HPDE6-E6E7 (cell line): ENCODE measurements around the gene B3GNT4.
"Not testable (repeated sequence)": the region's sequence is repeated elsewhere in the genome, so short reads cannot be mapped to it uniquely, and the experiment has no call there.

ENCODE experiments used
- DNase-seq: peaks from one replicate; pipeline ENCODE4 v3.0.0; 2011; ENCODE audit warnings: missing footprints; ENCODE audit errors: extremely low spot score

Gene B3GNT4

DNA sequence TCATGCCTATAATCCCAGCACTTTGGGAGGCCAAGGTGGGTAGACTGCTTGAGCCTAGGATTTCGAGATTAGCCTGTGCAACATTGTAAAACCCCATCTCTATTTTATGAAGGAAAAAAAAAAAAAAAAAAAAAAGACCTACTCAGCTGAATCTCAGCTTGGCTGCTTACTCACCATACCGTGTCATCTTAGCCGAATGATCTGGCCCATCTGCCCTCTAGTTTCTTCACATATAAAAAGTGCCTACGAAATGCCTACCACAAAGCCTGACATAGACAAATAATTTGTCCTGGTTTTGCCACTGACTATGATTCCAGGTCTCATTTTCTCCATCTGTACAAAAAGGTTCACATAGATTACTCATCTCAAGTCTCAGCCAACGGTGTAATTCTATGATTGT, 12.3 kb downstream of the B3GNT4 start:
- DNase-seq: no peak

DNA sequence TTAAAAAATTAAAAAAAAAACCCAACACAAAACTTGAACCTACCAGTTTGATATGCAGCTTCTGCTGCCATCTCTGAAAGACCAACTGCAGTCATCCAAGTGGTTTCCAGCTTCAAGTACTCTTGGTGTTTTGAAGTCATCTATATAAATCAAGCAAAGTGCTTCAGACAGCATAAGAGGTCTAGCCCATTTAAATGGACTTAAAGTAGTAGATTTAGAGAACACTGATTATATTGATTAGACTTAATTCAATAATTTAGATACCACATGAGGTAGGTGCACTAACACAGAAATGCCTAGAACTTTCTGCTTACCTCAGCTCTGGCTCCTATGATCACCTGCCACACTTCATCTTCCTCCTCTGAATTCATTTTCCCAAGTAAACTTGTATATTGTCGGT, 12.9 kb downstream of the B3GNT4 start:
- DNase-seq: no peak

DNA sequence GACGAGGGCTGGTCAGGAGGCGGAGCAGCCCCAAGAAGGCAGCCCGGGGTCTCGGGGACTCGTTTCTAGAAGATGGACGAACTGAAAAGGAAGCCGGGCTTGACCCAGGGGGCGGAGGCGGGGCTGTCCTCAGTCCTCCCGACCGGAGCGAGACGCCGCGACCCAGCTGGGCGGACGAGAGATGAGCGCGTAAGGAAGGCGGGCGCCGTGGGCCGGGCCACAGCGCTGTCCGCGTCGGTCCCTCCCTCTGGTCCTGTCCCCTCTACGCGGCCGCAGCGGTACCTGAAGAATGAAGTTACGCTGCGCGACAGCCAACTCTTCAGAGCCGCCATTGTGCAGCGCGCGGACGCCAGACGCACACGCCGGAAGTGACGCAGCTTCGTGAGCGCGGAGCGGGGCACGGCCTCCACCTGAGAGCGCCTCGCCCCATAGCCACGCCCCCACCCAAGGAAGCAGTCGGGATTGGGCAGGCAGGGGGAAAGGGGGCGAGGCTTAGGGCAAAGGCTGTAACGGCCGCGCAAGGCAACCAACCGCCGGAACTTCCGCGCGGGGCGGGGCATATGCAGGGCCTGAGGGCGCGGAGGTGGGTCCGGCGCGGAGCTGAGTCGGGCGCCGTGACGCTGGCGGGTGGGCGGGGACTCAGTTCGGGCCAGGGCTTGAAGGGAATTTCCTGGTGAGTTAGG, 22.3 kb downstream of the B3GNT4 start, which contains the start of gene DIABLO:
TSS of gene DIABLO (minus strand) at position 370 of the 683 bp plus-strand sequence. CDS start at position 332, 38 bp downstream.
- DNase-seq: peak; percentile 97

DNA sequence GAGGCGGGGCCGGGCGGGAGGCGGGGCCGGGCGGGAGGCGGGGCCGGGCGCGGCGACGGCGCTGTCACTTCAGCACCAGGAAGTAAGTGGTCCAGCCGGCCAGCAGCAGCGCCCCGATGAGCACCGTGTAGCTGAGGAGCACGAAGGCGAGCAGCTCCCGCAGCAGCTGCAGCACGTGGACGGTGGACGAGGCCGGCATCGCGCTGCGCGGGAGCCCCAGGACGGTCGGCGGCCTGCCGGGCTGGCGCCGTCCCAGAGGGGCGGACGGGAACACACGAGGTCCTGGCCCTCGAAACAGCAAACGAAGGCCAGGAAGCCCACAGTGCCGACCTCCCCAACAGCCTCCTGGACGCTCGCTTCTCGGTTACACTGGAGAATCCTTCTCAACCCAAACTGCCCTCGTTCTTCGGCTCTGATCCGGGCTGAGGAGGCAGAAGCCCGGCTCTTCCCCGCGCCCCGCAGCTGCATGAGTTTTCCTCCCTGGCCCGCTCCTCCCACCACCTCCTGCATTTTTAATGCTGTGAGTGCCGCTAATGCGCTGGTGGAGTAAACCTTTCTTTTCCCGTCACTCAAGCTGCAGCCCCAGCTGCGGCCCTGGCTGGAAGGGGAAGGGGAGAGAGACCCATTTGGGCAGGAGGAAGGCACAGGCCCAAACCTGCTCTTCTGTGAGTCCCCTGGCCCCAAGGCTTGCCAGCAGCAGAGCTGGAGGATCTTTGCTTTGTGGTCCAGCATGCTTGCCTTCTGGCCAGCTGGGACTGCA, 23.0 kb downstream of the B3GNT4 start:
- peak; percentile 80 for DNase-seq

DNA sequence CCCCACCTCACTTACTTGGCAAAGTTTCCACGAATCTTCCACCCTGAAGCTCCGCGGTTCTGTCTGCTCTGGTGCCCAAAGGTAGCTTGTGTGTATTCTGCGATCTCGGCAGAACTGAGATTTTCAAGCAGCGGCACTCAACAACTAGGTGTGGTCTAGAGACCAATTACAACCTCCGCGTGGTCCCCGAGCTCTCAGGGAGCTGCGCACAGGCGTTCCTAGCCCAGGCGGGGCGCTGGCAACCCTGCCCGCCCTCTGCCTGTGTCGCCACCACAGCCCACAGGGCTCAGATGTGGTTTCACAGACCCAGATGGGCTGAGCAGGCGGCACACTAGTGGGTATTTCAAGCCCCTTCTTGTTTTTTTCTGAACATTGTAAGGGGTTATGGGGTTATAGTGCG, 23.8 kb downstream of the B3GNT4 start:
- no peak for DNase-seq

DNA sequence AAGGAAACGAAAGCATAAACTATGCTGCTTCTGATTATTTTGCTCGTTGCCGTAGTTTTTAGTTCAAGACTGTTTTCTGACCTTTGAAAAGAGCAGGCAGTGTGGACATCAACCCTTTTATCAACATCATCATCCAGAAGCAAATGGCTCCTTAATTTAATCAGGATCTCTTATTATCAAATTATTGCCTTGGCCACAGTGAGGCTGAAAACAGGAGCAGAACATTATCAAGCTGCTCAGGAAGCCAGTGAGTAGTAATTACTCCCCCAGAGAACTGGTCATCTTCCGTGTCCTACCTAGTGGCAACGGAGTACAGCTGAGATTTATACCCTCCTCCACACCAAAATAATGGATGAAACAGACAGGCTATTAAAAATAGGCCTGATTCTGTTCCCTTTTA, 24.6 kb downstream of the B3GNT4 start:
- no peak for DNase-seq

DNA sequence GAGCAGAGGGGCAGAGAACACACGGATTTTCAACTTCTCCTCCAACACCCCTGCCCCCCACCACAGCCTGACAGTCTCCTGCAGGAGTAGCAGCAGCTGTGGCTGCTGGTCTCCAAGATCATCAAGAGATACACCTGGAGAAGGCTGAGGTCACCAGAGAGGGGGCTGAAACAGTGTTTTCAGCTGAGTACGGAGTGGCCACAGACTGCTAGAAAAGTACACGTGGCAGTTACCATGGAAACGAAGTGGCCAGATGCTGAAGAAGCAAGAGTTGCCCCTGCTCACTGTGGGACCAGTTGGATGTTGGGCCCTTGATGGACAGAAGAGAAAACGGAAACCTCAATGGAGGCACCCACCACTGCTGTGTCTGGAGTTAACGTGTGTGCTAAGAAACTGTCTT, 27.3 kb downstream of the B3GNT4 start:
- no peak for DNase-seq

DNA sequence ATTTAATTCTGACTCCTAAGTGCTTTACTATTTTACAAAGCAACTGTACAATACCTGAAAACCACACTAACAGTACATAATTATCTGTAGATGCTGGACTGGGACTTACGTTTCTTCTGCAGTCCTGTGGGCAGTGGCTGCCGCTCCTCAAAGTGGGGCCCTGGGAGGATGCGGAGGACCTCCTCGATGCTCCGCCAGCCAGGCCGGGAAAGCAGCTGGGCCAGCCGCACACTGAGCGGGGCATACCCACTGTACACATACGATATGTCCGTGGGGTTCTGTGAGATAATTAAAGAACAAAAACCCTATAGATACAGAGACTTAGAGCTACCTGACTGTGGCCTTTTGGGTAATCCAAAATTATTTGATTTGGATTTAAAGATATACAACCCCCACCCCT, 29.2 kb downstream of the B3GNT4 start:
- no peak for DNase-seq

DNA sequence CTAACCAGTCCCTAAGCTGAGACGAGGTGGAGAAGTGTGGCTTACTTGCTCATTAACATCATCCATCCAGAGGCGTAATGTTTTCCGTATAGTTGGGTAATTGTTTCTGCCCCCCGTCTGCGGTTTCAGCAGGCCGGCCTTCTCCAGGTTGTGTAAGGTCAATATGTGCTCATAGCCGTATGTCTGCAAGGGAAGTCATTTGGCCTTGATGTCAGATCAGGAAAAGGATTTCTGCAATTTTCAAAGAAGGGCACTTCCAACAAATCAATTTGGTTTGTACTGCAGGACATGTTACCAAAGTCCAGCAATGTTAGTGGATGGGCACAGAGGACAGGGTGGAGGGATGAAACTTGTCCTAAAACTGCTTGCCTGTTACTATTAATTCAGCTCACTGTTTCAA, 32.2 kb downstream of the B3GNT4 start:
- no peak for DNase-seq

DNA sequence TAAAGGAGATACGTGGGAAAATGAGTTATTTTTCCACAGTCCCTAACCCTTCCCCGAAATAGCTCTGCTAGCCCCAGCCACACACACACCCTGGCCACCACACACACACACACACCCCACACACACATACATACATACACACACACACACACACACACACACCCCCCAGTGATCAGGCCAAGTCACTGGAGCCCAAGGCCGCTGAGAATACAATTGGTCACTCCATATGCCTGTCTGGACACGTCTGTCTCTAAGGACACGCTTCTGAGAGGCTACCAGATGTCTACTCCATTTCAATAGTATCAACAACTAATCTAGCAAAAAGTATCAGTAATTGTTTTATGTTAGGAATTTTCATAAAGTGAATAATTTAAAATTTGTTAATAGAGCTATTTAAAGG, 35.4 kb downstream of the B3GNT4 start:
- DNase-seq: peak; percentile 76

DNA sequence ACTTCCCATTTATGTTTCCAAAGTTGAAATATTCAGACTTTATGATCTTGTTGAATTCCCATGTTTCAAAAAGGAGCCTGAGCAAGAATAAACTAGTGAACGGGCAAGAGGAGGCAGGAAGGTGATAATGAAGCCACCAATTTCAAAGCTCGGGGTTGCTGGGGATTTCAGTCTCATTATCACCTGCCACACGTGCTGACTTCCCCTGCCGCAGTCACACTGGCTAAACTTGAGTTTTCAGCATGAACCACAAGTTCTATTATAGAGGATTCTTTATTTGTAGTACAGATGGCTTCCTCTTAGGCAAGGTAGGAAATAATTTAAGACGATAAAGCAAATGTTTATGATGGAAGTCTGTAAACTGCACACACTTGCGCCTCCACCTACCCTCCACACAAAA, 40.5 kb downstream of the B3GNT4 start:
- DNase-seq: no peak

DNA sequence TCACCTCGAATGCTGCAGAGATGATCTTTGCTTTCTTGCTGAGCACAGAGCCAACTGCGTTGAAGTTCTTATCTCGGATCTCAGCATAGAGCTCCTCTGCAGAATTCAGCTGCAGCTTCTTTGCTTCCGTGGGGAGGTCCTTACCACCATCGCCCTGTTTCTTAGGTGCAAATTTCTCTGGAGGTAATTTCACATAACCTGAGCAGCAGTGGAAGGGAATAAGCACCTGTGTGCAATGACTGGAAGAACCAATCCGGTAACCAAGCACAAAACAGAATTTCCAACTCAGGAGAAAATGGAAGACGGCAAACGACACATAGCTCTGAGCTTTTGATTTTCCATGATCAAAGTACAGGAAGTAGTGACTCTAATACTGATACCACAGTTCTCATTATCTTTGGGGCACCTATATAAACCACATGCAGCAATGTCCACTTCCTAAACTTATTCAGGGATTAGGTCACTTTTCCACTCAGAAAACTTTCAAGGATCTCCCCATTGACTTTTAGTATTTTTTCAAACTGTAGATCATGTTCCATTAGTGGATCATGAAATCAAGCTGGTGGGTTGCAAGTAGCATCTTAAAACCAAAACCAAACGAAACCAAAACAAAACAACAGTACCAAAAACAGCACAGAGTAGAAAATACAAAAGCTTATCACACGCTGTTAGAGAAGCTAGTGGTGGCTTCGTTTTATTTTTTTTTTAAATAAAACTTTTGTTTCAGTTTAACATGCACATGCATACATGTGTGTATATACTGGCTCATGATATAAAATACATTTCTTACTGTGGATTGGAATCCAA, 41.3 kb downstream of the B3GNT4 start:
- no peak for DNase-seq

DNA sequence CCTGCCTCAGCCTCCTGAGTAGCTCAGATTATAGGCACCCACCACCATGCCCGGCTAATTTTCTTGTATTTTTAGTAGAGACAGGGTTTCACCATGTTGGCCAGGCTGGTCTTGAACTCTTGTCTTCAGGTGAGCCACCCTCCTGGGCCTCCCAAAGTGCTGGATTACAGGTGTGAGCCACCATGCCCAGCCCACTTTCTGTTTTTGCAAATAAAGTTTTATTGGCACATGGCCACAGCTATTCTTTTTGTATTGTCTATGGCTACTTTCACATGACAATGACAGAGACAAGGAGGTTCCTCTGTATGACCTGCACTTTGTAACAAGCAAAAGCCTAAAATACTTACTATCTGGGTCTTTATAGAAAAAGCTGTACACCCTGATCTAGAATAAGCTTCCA, 42.0 kb downstream of the B3GNT4 start:
- no peak for DNase-seq

DNA sequence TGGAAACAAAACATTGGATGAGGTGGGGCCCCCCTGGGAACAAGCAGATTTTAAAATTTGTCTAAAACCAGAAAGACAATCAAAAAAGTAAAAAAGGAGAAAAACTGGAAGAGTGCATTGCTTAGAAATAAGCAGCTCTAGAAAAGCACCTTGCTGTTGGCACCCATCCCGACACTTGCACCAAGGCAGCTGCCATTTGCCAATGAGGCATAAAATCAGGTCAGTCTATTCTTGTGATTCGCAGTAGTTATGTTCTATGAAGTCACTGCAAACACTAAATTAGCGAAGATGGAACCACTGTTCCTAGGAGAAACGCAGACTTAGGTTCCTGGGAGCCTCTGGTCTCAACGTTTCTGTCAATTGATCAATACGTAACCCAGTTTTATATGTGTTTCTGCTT, 46.5 kb downstream of the B3GNT4 start:
- DNase-seq: no peak

DNA sequence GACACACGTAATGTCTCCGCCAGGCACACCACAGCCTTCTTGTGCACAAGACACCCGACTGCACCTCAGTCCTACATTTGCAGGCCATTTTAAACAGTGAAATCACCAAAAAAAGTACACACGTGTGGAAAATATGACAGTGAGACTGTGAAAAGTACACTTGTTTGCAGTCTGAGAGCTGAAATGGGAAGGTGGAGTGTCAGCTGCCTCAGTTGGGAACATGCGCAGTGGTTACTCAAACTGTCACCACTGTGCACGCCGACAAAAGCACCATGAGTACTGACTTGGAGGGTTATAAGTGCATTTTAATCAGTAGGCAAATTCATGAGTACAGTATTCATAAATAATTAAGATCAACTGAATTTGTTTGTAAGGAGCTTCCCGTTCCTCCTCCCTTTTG, 47.0 kb downstream of the B3GNT4 start:
- DNase-seq: no peak

DNA sequence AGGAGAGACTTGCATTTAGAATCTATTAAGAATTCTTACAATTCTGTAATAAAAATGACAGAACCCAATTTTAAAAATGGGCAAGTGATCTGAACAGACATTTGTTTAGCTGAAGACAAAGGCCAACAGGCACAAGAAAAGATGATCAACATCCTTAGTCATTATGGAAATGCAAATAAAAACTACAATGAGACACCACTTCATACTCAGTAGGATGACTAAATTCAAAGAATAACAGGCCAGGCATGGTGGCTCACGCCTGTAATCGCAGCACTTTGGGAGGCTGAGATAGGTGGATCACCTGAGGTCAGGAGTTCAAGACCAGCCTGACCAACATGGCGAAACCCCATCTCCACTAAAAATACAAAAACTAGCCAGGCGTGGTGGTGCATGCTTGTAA, 55.0 kb downstream of the B3GNT4 start:
- not testable (repeated sequence) for DNase-seq
